ENCODE data around the gene XNDC1N. TPM values are rescaled to one million over a fixed set of nuclear protein-coding genes. Genes with fewer than 3 reads are reported as not detected.

Gene XNDC1N, protein sequence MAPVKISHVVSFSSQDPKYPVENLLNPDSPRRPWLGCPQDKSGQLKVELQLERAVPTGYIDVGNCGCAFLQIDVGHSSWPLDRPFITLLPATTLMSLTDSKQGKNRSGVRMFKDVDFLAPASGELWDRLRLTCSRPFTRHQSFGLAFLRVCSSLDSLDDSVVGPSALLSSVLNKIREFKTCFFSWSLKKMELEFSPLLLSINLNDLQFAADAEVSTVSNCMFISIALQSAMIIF
- total RNA-seq = 10 to 100 TPM; 14.0 to 21.8 TPM

DNA sequence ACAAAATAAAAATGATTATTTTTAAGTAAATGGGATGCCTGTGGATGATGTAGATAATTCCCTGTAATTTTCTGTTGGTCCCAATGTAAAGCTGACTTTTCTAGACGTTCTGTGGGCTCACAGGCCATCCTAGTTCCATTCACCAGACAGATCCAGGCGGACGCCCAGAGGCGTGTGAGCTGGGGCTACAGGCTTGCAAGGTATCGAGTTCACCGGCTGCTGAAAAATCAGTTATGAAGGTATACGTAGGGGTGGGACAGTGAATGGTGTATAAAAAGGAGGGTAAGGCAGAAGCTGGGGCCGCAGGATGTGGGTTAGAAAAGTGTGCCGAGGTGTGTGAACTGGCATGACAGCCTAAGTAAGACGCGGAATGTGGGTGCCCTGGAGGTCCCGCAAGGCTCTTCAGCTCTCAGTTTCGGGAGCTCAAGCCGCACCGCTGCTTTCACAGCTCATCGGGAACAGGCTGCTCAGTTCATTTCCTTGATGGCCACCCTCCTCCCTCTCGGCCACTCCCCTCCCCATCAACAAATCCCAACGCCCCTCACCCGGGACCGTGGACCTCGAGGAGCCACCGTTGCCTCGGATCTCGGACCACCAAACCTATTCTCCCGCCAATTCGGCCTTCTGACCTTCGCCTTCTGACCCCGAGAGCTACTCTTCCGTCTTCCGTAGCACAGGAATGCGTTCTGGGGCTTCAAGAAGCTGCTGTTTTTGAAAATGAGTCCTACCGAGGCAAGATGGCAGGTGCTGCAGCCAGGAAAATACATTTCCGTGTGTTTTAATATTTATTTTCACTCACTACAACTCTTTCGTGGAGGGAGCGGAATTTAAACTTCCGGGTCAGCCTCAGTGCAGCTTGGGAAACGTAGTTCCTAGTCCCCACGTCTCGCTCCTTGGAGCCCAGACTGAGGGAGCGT lies at the start of gene XNDC1N:
Gene XNDC1N (minus strand): TSS at position 775 of the 917 bp plus-strand sequence. CDS start 5,241 bp downstream, outside the sequence.
- DNase-seq (ENCODE audit: low spot score in 2 of 2) (peak; percentile 66 to 82), ATAC-seq (peak; percentile 78 to 84)
- H3K27ac Mint-ChIP-seq = peak within 1 kb of the TSS; percentile 98 to 100
- no peaks in the 10 kb centered on the region for H3K9me3 Mint-ChIP-seq
- peaks cover 22 to 33% of the 10 kb centered on the region in 2 donors for H3K36me3 Mint-ChIP-seq

DNA sequence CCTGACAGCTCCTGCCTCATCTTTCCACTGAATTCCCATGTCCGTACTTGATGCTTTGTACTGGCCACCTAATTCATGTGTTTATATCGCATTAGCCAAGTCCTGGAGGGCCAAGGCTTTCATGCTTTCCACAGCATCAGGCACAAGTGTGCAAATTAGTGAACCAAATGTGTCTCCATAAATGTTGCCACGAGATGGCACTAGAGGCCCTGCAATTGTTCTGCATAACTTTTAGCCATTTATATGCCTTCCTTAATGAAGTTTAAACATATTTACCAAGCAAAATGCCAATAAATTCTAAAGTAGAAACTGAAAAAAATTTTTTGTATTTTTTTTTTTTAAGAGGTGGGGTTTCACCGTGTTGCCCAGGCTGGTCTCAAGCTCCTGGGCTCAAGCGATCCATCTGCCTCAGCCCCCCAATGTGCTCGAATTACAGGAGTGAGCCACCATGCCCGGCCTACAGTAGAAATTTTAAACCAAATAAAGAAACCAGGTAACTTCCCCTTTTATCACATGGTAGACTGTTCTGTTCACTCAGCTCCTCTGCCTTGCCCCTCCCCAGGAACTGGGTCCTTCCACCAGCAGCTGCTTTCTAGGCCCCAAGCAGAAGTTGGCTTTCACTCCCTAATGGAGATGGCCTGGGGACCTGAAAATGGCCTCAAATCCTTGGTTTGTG lies 49.5 kb upstream of the XNDC1N start:
- peak in 1 of 2 donors; percentile 63 for ATAC-seq
- peak overlapping the region in 1 of 2 donors; percentile 25 for H3K27ac Mint-ChIP-seq
- no peaks in the 10 kb centered on the region for H3K9me3 Mint-ChIP-seq
- DNase-seq (ENCODE audit: low spot score in 2 of 2) = peak in 1 of 2 donors; percentile 48
- peaks cover 0 to 8% of the 10 kb centered on the region in 2 donors for H3K36me3 Mint-ChIP-seq

DNA sequence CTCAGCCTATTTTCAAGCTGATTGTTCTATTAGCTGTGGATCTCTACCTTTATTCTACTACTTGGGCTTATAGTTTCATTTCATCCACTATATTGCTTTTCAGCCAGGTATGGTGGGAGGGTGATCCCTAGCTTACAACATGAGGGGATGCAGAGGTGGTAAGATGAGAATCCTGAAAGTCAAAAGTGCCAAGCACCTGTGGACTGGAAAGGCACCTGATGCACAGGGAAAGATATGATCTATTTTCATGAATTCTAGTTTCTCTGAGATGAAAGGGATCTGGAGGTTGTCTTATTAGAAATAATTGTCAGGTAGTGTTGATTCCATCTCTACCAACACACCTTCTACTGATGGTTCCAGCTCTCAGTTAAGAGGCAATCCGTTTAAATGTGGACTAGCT lies 48.7 kb upstream of the XNDC1N start:
- no peak for DNase-seq (ENCODE audit: low spot score in 2 of 2)
- ATAC-seq = no peak
- Mint-ChIP-seq H3K27ac (no peak overlapping the region), H3K9me3 (no peaks in the 10 kb centered on the region), H3K36me3 (peaks cover 0 to 8% of the 10 kb centered on the region in 2 donors)

DNA sequence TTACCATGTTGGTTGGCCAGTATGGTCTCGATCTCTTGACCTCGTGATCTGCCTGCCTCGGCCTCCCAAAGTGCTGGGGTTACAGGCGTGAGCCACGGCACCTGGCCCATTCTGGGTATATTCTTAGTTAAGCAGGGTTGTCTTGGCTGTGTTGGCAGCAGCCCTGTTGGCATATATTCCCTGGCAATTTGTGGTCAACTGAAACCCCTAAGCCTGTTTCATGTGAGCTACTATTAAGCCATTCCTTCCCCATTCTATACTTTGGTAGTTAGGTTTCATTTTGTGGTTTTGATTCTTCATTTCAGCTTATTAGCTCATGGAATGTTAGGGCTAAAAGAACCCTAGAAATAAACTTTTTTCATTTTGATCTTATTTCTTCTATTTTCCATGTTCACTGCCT lies 48.2 kb upstream of the XNDC1N start:
- ATAC-seq = no peak
- no peak for DNase-seq (ENCODE audit: low spot score in 2 of 2)
- no peaks in the 10 kb centered on the region for H3K9me3 Mint-ChIP-seq
- no peak overlapping the region for H3K27ac Mint-ChIP-seq
- H3K36me3 Mint-ChIP-seq = peaks cover 0 to 5% of the 10 kb centered on the region in 2 donors

DNA sequence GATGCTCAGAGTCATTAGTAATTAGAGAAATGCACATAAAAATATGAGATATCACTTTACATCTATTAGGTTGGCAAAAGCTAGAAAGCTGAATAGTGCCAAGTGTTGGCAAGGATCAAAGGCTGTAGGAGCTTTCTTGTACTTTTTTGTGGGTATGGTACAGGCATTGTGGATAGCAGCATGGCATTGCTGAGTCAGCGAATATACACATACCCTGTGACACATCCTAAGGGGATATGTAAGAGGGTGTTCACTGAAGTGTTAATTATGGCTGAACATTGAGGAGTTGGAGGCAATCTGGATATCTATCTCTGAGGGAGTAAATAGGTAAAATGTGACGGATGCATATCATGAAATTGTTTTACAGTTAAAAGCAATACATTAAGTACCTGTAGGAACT lies 43.3 kb upstream of the XNDC1N start:
- H3K27ac Mint-ChIP-seq = no peak overlapping the region
- H3K36me3 Mint-ChIP-seq = no peaks in the 10 kb centered on the region
- no peaks in the 10 kb centered on the region for H3K9me3 Mint-ChIP-seq
- no peak for DNase-seq (ENCODE audit: low spot score in 2 of 2)
- ATAC-seq = no peak

DNA sequence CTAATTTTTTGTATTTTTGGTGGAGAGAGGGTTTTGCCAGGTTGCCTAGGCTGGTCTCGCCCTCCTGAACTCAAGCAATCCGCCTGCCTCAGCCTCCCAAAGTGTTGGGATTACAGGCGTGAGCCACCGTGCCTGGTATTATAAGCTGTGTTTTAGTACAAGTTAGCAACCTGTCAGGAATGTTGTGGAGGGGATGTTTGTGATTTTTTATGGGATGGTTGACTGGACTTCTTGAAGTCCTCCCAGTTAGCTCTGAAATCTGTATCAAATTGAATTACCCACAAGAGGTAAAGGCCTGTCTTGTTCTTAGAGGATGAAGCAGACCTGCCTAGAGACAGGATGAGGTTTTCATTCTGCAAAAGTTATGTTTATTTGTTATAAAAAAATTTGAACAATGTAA lies 36.2 kb upstream of the XNDC1N start:
- no peak for ATAC-seq
- DNase-seq (ENCODE audit: low spot score in 2 of 2) = no peak
- H3K27ac Mint-ChIP-seq = no peak overlapping the region
- H3K9me3 Mint-ChIP-seq = peaks cover 0 to 5% of the 10 kb centered on the region in 2 donors
- peaks cover 11 to 22% of the 10 kb centered on the region in 2 donors for H3K36me3 Mint-ChIP-seq

DNA sequence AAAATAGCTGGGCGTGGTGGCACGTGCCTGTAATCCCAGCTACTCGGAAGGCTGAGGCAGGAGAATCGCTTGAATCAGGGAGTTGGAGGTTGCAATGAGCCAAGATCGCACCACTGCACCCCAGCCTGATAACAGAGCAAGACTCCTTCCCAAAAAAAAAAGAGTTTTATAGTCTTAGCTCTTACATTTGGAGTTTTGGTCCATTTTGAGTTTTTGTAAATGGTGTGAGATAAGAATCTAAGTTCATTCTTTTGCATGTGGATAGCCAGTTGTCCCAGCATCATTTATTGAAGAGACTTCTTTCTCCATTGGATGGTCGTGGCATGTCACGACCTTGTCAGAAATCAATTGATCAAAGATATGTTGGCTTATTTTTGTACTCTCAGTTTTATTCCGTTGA lies 35.1 kb upstream of the XNDC1N start:
- Mint-ChIP-seq H3K9me3 (peaks cover 0 to 5% of the 10 kb centered on the region in 2 donors), H3K27ac (no peak overlapping the region), H3K36me3 (peaks cover 11 to 22% of the 10 kb centered on the region in 2 donors)
- DNase-seq (ENCODE audit: low spot score in 2 of 2) (no peak), ATAC-seq (no peak)

DNA sequence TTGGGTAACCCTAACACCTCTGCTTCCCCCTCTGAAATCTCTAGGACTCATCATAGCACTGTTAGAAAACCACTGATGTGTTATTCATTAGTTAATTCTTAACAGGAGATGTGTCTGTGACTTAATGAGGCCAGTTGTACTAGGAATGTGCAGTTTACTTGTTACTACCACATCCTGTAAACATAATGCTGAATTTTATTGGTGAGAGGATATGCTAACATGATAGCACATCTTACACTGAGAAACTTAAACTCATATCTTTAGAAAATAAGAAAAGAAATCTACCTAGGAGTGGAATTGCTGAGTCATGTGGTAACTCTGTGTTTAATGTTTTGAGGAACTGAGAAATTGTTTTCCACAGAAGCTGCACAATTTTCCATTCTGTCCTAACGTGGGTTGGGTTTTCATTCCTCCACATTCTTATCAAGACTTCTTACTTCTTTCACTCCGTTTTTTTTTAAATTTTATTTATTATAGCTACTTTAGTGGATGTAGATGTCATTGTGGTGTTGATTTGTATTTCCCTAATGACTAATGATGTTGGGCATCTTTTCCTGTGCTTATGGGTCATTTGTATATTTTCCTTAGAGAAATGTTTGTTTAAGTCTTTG lies 34.1 kb upstream of the XNDC1N start:
- peaks cover 0 to 5% of the 10 kb centered on the region in 2 donors for H3K9me3 Mint-ChIP-seq
- H3K36me3 Mint-ChIP-seq = peaks cover 11 to 22% of the 10 kb centered on the region in 2 donors
- ATAC-seq (peak; percentile 60 to 89), DNase-seq (ENCODE audit: low spot score in 2 of 2) (no peak)
- H3K27ac Mint-ChIP-seq = peak overlapping the region; percentile 69 to 92

DNA sequence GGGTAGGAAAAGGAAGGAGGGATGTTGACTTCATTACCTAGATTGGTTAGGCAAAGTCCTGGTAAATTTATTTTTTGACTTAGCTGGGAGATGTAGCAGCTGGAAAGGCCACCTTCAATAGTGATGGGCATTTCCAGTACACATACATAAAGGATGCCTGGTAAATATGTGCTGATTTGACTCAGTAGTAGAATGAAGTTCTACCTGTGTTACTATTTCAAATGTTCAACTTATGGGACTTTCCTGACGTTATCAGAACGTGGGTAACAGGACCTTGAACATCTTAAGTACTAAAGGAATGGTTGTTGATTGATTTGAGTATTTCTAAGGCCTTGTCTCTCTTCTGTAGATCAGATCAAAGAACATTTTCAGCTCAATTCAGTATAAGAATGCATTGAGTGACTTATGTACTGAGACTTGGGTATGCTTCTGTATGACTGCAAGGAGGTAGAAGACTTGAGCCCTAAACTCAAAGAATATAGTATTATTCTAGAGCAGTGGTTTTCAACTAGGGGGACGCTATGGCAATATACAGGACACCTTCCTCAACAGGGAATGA lies 27.6 kb upstream of the XNDC1N start:
- ATAC-seq (peak; percentile 28 to 88), DNase-seq (ENCODE audit: low spot score in 2 of 2) (no peak)
- H3K27ac Mint-ChIP-seq = peak overlapping the region in 1 of 2 donors; percentile 1
- H3K36me3 Mint-ChIP-seq = peaks cover 6% of the 10 kb centered on the region in 2 donors
- peaks cover 0 to 4% of the 10 kb centered on the region in 2 donors for H3K9me3 Mint-ChIP-seq

DNA sequence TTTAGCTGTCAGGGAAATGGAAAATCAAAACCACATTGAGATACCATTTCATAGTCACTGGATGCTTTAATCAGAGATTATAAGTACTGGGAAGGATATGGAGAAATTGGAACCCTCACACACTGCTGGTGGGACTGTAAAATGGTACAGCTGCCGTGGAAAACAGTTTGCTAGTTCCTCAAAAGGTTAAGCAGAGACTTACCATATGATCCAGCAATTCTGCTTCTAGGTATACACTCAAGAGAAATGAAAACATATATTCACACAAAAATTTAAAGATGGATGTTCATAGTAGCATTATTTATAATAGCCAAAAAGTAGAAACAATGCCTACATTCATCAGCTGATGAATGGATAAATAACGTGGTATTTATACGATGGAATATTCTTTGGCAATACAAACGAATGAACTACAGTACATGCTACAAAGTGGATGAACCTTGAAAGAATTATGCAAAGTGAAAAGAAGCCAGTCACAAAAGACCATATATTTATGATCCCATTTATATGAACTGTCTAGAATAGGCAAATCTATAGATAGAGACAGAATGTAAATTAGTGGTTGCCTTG lies 23.4 kb upstream of the XNDC1N start:
- DNase-seq (ENCODE audit: low spot score in 2 of 2) (no peak), ATAC-seq (no peak)
- no peaks in the 10 kb centered on the region for H3K36me3 Mint-ChIP-seq
- no peak overlapping the region for H3K27ac Mint-ChIP-seq
- H3K9me3 Mint-ChIP-seq = no peaks in the 10 kb centered on the region

DNA sequence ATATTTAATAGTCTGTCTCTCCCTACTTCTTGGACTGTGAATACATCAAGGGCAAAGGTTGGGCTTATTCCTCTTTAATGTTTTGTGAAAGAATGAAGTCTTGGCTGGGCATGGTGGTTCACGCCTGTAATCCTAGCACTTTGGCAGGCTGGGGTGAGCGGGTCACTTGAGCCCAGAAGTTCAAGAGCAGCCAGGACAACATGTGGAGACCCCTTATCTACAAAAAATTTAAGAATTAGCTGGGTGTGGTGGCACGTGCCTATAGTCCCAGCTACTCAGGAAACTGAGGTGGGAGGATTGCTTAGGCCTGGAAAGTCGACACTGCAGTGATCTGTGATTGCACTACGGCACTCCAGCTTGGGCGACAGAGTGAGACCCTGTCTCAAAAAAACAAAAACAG lies 20.6 kb upstream of the XNDC1N start:
- ATAC-seq = no peak

DNA sequence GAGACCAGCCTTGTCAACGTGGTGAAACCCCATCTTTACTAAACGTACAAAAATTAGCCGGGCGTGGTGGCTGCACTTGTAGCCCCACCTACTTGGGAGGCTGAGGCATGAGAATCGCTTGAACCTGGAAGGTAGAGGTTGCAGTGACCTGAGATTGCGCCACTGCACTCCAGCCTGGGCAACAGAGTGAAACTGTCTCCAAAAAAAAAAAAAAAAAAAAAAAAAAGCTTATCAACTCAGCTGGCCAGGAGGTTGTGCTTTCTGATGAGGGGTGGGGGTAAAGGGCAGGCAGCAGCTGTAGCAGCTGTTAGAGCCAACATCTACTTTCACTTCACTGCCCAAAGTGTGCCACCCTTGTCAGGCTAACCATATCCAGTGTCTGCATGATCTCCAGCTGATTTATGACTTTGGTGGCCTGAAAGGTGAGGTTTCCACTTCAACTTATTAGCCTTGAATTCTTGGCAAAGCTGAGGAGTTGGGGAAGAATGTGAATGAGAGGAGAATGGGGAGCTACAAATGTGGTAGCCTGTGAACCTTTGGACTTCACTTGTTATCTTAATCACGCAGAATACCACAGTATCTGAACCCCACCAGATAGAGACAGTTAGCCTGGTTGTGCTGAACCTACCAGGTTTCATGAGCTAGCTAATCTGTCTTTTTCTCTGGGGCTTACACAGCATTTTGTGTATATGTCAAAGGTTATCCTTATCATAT lies 20.1 kb upstream of the XNDC1N start:
- ATAC-seq = no peak
- DNase-seq (ENCODE audit: low spot score in 2 of 2) = no peak
- no peak overlapping the region for H3K27ac Mint-ChIP-seq
- no peaks in the 10 kb centered on the region for H3K9me3 Mint-ChIP-seq
- peaks cover 0 to 6% of the 10 kb centered on the region in 2 donors for H3K36me3 Mint-ChIP-seq

More for the DNA sequence above, 20.6 kb upstream of the XNDC1N start:
- no peaks in the 10 kb centered on the region for H3K9me3 Mint-ChIP-seq
- H3K27ac Mint-ChIP-seq = peak overlapping the region in 1 of 2 donors; percentile 29
- DNase-seq (ENCODE audit: low spot score in 2 of 2) = no peak
- peaks cover 0 to 6% of the 10 kb centered on the region in 2 donors for H3K36me3 Mint-ChIP-seq

DNA sequence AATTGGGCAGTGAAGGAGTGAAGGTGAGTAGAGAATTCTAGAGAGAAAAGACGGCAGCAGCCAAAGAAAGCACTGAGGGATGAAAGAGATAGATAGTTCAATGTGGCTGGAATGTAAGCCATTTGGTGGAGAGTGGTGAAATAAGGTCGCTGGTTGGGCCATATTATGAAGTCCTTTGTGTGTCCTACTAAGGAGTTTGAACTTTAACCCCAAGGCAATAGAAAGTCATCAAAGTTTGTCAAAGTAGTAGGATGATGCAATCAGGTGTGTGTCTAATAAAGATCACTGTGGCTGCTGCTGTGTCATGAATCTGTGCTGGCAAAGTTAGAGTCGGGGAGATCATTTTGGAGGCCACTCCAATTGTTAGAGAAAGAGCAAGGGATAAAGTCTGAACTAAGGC lies 19.1 kb upstream of the XNDC1N start:
- ATAC-seq (no peak), DNase-seq (ENCODE audit: low spot score in 2 of 2) (no peak)
- no peaks in the 10 kb centered on the region for H3K9me3 Mint-ChIP-seq
- H3K27ac Mint-ChIP-seq = peak overlapping the region in 1 of 2 donors; percentile 73
- H3K36me3 Mint-ChIP-seq = peaks cover 0 to 6% of the 10 kb centered on the region in 2 donors

DNA sequence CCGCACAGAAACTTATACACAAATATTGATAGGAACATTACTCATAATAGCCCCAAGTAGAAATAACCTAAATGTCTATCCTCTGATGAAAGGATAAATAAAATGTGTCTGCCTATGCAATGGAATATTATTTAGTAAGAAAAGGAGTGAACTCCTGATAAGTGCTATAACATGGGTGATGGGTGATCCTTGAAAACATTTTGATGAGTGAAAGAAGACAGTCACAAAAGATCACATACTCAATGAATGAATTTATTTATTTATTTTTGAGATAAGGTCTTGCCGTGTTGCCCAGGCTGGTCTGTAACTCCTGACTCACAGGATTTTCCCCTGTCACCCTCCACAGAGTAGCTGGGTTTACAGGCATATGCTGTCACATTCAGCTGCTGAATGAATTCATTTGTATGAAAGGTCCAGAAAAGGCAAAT lies 17.8 kb upstream of the XNDC1N start:
- peak overlapping the region in 1 of 2 donors; percentile 76 for H3K27ac Mint-ChIP-seq
- H3K36me3 Mint-ChIP-seq = peaks cover 0 to 6% of the 10 kb centered on the region in 2 donors
- DNase-seq (ENCODE audit: low spot score in 2 of 2) (no peak), ATAC-seq (peak in 1 of 2 donors; percentile 80)
- no peaks in the 10 kb centered on the region for H3K9me3 Mint-ChIP-seq

DNA sequence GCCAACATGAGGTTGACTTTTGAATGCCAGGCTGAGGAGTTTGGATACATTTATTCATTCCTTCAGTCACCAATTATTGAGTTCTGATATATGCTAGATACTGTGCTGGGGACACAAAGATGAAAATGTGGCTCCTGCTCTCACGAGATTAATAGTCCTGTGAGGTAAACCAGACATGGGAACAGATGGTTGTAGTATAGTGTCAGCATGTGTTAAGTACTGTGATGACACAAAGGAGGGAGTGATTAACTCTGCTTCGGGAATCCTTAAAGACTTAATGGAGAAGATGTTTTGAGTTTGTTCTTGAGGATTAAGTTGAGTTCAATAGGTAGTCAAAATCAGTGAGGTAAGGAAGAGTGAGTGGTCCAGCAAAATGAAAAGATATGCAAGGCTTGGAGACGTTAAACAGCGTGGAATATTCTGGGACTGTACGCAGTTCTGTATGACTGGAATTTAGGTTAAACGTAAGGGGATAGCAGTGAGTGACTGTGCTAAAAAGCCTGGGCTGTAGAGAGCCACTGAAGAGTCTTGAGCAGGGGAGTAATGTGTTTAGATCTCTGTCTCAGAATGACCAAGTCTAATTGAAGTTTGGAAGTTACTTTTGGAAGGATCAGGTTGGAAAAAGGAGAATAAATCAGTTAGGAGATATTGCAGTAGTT lies 12.3 kb upstream of the XNDC1N start:
- DNase-seq (ENCODE audit: low spot score in 2 of 2) (no peak), ATAC-seq (no peak)
- no peaks in the 10 kb centered on the region for H3K9me3 Mint-ChIP-seq
- H3K27ac Mint-ChIP-seq = no peak overlapping the region
- H3K36me3 Mint-ChIP-seq = peaks cover 0 to 8% of the 10 kb centered on the region in 2 donors

Measured in activated naive CD4-positive, alpha-beta T cell treated with anti-CD3 and anti-CD28 coated beads, Interleukin-2, amount 50 U/mL, for 72 hours (primary cell).